HepG2 (cell line): ENCODE measurements around the gene PCIF1. TPM values are rescaled to one million over a fixed set of nuclear protein-coding genes. Genes with fewer than 3 reads are reported as not detected.

Source experiments
- ATAC-seq: fragments of 200-7000 bp; cut with Tn5 transposase; 3 replicates; pipeline ENCODE4 v1.9.1; 2020; ENCODE audit warnings: mild to moderate bottlenecking, moderate library complexity
- BruUV-seq: library from RNA; stranded (reverse); fragments of 400-500 nt; replicated peaks from 2 replicates; lab custom pipeline; 2021; lab: Mats Ljungman, UMichigan
- CTCF ChIA-PET: fragments of 300-600 bp; formaldehyde crosslinking; extraction: SDS; loops from one replicate; lab custom pipeline; 2021; ENCODE audit warnings: low total read pairs, inconsistent platforms, low intra/inter-chr PET ratio; lab: Yijun Ruan, JAX
- POLR2A ChIA-PET: fragments of 350-600 bp; sonication (Branson Sonifier 250); formaldehyde crosslinking; loops from one replicate; lab custom pipeline; 2020; ENCODE audit warnings: antibody characterized with exemption, inconsistent platforms; lab: Yijun Ruan, JAX
- DNase-seq: peaks from one replicate; pipeline ENCODE4 v3.0.0-alpha.2; 2015; ENCODE audit warnings: low spot score
- FAIRE-seq: peaks from 3 replicates; lab custom pipeline; 2011; peaks lifted over from hg19 to GRCh38; lab: Jason Lieb, UNC
- H2AFZ ChIP-seq: one replicate; pipeline ENCODE4 v1.6.1; 2011; ENCODE audit warnings: low read length, inconsistent platforms
- H3K27ac ChIP-seq: fragments of 300-600 bp; 3 replicates; pipeline ENCODE4 v1.8.0; 2011; ENCODE audit warnings: mixed run types, mild to moderate bottlenecking, mixed read lengths, low read length, inconsistent platforms; ENCODE audit not compliant: insufficient read depth; ENCODE audit errors: extremely low read length
- H3K27me3 ChIP-seq, 2 experiments: fragments of 200-600 bp in 1 of 2; 2 replicates in 1 of 2; 3 replicates in 1 of 2; pipeline versions ENCODE4 v1.6.0 to v1.8.0; 2011; ENCODE audit warnings: low read length in 2 of 2, mild to moderate bottlenecking in 2 of 2, moderate library complexity in 2 of 2, inconsistent platforms in 1 of 2; ENCODE audit not compliant: insufficient read depth in 2 of 2, control insufficient read depth in 1 of 2
- H3K36me3 ChIP-seq, 2 experiments: fragments of 200-600 bp in 1 of 2; replicated peaks in 1 of 2; 2 replicates in 1 of 2; 3 replicates in 1 of 2; pipeline versions ENCODE4 v1.5.1 to v1.8.0; 2011; ENCODE audit warnings: low read length in 2 of 2, inconsistent platforms in 1 of 2; ENCODE audit not compliant: insufficient read depth in 2 of 2, control insufficient read depth in 1 of 2
- H3K4me1 ChIP-seq: 2 replicates; pipeline ENCODE4 v1.5.1; 2012; ENCODE audit warnings: low read length, inconsistent platforms; ENCODE audit not compliant: insufficient read depth
- H3K4me2 ChIP-seq: 2 replicates; pipeline ENCODE4 v1.6.0; 2011; ENCODE audit warnings: low read depth, low read length, inconsistent platforms
- H3K4me3 ChIP-seq, 3 experiments: fragments of 200-600 bp in 1 of 3; sonication (generic), shearing (Covaris generic) in 1 of 3; replicated peaks in 1 of 3; 2 replicates each; pipeline ENCODE4 v1.5.1; 2011 to 2016; ENCODE audit warnings: low read length in 3 of 3, inconsistent platforms in 2 of 3, low read depth in 2 of 3, mild to moderate bottlenecking in 2 of 3, control low read depth in 1 of 3, mixed read lengths in 1 of 3; ENCODE audit not compliant: insufficient read depth in 1 of 3
- H3K79me2 ChIP-seq: one replicate; pipeline ENCODE4 v1.6.1; 2011; ENCODE audit warnings: low read length, inconsistent platforms; ENCODE audit not compliant: insufficient read depth
- H3K9ac ChIP-seq: 2 replicates; pipeline ENCODE4 v1.6.0; 2011; ENCODE audit warnings: mild to moderate bottlenecking, low read depth, low read length, inconsistent platforms; ENCODE audit not compliant: insufficient read depth
- H3K9me3 ChIP-seq: 2 replicates; pipeline ENCODE4 v1.5.1; 2012; ENCODE audit warnings: mild to moderate bottlenecking, low read length
- H4K20me1 ChIP-seq: 2 replicates; pipeline ENCODE4 v1.6.0; 2011; ENCODE audit warnings: inconsistent platforms, mild to moderate bottlenecking, low read length, moderate library complexity; ENCODE audit not compliant: insufficient read depth
- CEBPB ChIP-seq: IDR thresholded peaks from 2 replicates; pipeline ENCODE4 v1.6.1; 2011; ENCODE audit warnings: low read depth, low read length, improper control_type of control experiment, borderline replicate concordance
- EP300 ChIP-seq, 3 experiments: sonication (generic) in 1 of 3; formaldehyde crosslinking in 1 of 3; IDR thresholded peaks; 2 replicates each; pipeline versions ENCODE4 v1.5.1 to v1.6.1; 2011 to 2020; ENCODE audit warnings: low read depth in 2 of 3, low read length in 2 of 3, borderline replicate concordance in 1 of 3, improper control_type of control experiment in 1 of 3, mild to moderate bottlenecking in 1 of 3, missing genetic modification reagents in 1 of 3, moderate library complexity in 1 of 3
- GZF1 ChIP-seq: sonication (generic); formaldehyde crosslinking; IDR thresholded peaks from 2 replicates; pipeline ENCODE4 v1.5.1; 2020; ENCODE audit warnings: mild to moderate bottlenecking, missing genetic modification reagents
- KDM2A ChIP-seq: sonication (generic); formaldehyde crosslinking; IDR thresholded peaks from 2 replicates; pipeline ENCODE4 v1.4.0; 2020; ENCODE audit warnings: low read depth, missing genetic modification reagents, borderline replicate concordance
- NBN ChIP-seq: fragments of 450-650 bp; conservative IDR thresholded peaks from 2 replicates; pipeline ENCODE4 v1.6.1; 2017
- NFKB2 ChIP-seq: sonication (generic); formaldehyde crosslinking; IDR thresholded peaks from 2 replicates; pipeline ENCODE4 v1.4.0; 2020; ENCODE audit warnings: missing genetic modification reagents, borderline replicate concordance
- ZFX ChIP-seq: sonication (generic); formaldehyde crosslinking; IDR thresholded peaks from 2 replicates; pipeline ENCODE4 v1.4.0; 2020; ENCODE audit warnings: mild to moderate bottlenecking, low read depth, missing genetic modification reagents, moderate library complexity
- ZNF17 ChIP-seq: sonication (generic); formaldehyde crosslinking; IDR thresholded peaks from 2 replicates; pipeline ENCODE4 v1.5.0; 2020; ENCODE audit warnings: mild to moderate bottlenecking, missing genetic modification reagents
- ZNF816 ChIP-seq: sonication (generic); formaldehyde crosslinking; IDR thresholded peaks from 2 replicates; pipeline ENCODE4 v1.8.0; 2022; ENCODE audit warnings: missing genetic modification reagents, mild to moderate bottlenecking, borderline replicate concordance
- ZZZ3 ChIP-seq: sonication (generic); formaldehyde crosslinking; IDR thresholded peaks from 2 replicates; pipeline ENCODE4 v1.4.0; 2020; ENCODE audit warnings: missing genetic modification reagents, mild to moderate bottlenecking, borderline replicate concordance
- WGBS: methylation state at CpG from one replicate; pipeline ENCODE4 v1.1.6; 2017; ENCODE audit warnings: low lambda C conversion rate; 5-methylcytosine and 5-hydroxymethylcytosine counted together
- in situ Hi-C: cut with HindIII; loops from 2 replicates; pipeline ENCODE4 v1.10.0; 2017; ENCODE audit warnings: low pct_unique_long_range_greater_than_20kb; ENCODE audit not compliant: extremely low pct_ligation_motif_present
- intact Hi-C: fragments of 100-400 bp; cut with micrococcal nuclease; formaldehyde crosslinking; loops from one replicate; pipeline ENCODE4 v1.10.0; 2022; ENCODE audit not compliant: unreplicated experiment
- polyA plus RNA-seq, 8 experiments: library from polyadenylated mRNA; depleted of rRNA in 3 of 8; stranded (reverse) in 7 of 8; unstranded in 1 of 8; fragments of >200 nt; fragmentation: Illumina TruSeq in 4 of 8; extraction: Trizol in 4 of 8; gene quantifications; 2 replicates each; pipeline versions ENCODE4 v1.2.1 to v1.2.3, GENCODE V29; 2011 to 2016; ENCODE audit warnings: low read depth in 4 of 8, missing spikeins in 1 of 8, mixed read lengths in 1 of 8; ENCODE audit not compliant: insufficient read depth in 1 of 8
- total RNA-seq, 5 experiments: library from RNA; depleted of rRNA; stranded (reverse); fragments of >200 nt; fragmentation: Illumina TruSeq; extraction: Trizol; gene quantifications; 2 replicates each; pipeline ENCODE4 v1.2.3, GENCODE V29; 2016; ENCODE audit warnings: low read depth in 1 of 5
- TF ChIP-seq, protein P1 (sequence below), 2 experiments: sonication (generic) in 1 of 2; formaldehyde crosslinking in 1 of 2; IDR thresholded peaks; 2 replicates each; pipeline versions ENCODE4 v1.4.0 to v1.6.1; 2018 to 2020; ENCODE audit warnings: missing genetic modification reagents in 2 of 2, borderline replicate concordance in 1 of 2, low read depth in 1 of 2, mild to moderate bottlenecking in 1 of 2, missing biosample characterization in 1 of 2
- TF ChIP-seq, protein P2 (sequence below): IDR thresholded peaks from 2 replicates; pipeline ENCODE4 v1.6.1; 2016; ENCODE audit warnings: mild to moderate bottlenecking
- TF ChIP-seq, protein P3 (sequence below): sonication (generic); formaldehyde crosslinking; IDR thresholded peaks from 2 replicates; pipeline ENCODE4 v1.4.0; 2020; ENCODE audit warnings: missing genetic modification reagents, borderline replicate concordance

The PCIF1 gene
- total and polyA plus RNA-seq, 2 of the 13 experiments (the other 11 are each of a cell fraction or from before 2014, with no cell fraction given) = 20.9 to 24.4 TPM

DNA sequence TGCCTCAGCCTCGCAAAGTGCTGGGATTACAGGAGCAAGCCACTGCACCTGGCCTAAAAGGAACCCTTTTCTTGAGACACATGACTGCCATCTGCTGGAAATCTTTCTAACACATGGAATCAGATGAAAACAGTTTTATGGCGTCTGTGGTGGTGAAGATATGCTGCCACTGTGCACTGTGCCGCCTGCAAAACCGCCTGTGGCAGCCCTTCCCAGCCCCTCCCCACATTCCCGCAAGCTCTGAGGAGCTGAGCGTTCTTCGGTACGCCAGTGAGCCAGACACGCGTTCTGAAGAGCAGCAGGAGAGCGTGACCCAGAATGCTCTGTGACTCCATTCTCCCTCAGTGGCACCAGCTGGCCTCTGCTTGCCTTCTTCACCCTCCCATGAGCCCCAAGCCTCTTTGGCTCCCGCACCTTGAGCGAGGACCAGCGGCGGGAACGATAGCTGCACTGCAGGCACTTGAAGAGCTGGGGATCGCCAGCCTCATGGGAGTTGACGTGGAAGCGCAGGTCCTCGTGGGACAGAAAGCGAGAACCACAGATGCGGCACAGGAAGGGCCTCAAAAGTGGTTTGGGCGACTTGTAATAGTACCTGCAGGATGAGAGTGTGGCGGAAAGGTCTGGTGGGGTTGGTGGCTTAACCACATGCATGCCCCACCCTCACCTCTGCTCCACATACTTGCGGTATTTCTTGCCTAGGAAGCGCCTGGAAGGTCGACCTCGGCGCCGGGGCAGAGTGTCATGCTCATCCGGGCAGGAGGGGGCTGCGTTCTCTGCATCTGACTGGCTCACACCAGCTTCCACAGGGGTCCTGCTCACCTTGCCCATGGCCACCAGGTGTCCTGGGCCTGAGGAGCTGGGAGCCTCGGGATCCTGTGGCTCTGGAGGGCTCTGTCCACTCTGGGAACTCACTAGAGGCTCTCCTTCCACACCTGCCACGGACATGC lies 28.8 kb downstream of the PCIF1 start:
- H3K27me3 ChIP-seq = no peaks in the 10 kb centered on the region
- BruUV-seq = no TSS peak
- in situ Hi-C loops (loop anchor here (5.0 kb wide), 1 partner anchor 71 kb away; the partner anchor contains the start of genes CTSA and NEURL2), intact Hi-C loops (loop anchor here (1.0 to 2.0 kb wide), 3 partner anchors 73 to 164 kb away; no protein-coding TSS in a partner anchor)
- H3K9ac ChIP-seq = no peak overlapping the region
- DNase-seq (peak; percentile 82), FAIRE-seq (peak; percentile 93), ATAC-seq (peak; percentile 74)
- ChIA-PET CTCF (interaction anchor here (1.0 to 2.8 kb wide), 6 partner anchors 29 to 164 kb away, joined by 3 to 19 read pairs (median 9); partner anchors contain the start of gene PCIF1), POLR2A (interaction anchor here (1.3 to 2.4 kb wide), 3 partner anchors 29 to 73 kb away, joined by 4 to 6 read pairs (median 4); partner anchors contain the start of gene NEURL2)
- no peak overlapping the region for H3K4me3 ChIP-seq
- WGBS = 92% methylated on average over 34 of the region's 34 CpGs
- H3K4me1 ChIP-seq = no peaks in the 10 kb centered on the region
- no peak overlapping the region for H3K4me2 ChIP-seq
- H4K20me1 ChIP-seq = no peaks in the 10 kb centered on the region
- no peaks in the 10 kb centered on the region for H3K9me3 ChIP-seq
- H3K79me2 ChIP-seq = no peaks in the 10 kb centered on the region
- H3K36me3 ChIP-seq = peaks cover 54 to 80% of the 10 kb centered on the region in 2 experiments
- H2AFZ ChIP-seq = no peak overlapping the region
- H3K27ac ChIP-seq = no peak overlapping the region
- TF ChIP-seq KDM2A (CRISPR knock-in tag) (peak; percentile 24; the same call in 1 of the 2 replicates), CEBPB (no peak), GZF1 (CRISPR knock-in tag) (no peak), ZZZ3 (peak; percentile 70; the same call in 1 of the 2 replicates), ZNF17 (CRISPR knock-in tag) (no peak), ZNF816 (no peak), EP300 (IDR thresholded peaks at IDR 0.05; ENCODE audit: low read depth in 2 of 2, low read length in 2 of 2) (no peak), EP300 (CRISPR knock-in tag; IDR thresholded peaks at IDR 0.05; ENCODE audit: borderline replicate concordance) (no peak), NBN (no peak), NFKB2 (CRISPR knock-in tag) (peak; percentile 16; the same call in 1 of the 2 replicates), ZFX (peak; percentile 54)
- TF ChIP-seq, protein P1, sequence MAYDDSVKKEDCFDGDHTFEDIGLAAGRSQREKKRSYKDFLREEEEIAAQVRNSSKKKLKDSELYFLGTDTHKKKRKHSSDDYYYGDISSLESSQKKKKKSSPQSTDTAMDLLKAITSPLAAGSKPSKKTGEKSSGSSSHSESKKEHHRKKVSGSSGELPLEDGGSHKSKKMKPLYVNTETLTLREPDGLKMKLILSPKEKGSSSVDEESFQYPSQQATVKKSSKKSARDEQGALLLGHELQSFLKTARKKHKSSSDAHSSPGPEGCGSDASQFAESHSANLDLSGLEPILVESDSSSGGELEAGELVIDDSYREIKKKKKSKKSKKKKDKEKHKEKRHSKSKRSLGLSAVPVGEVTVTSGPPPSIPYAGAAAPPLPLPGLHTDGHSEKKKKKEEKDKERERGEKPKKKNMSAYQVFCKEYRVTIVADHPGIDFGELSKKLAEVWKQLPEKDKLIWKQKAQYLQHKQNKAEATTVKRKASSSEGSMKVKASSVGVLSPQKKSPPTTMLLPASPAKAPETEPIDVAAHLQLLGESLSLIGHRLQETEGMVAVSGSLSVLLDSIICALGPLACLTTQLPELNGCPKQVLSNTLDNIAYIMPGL (CRISPR knock-in tag; IDR thresholded peaks at IDR 0.05; ENCODE audit: borderline replicate concordance in 1 of 2, low read depth in 1 of 2) = peak; percentile 35 to 62; a peak in 2 of 4 replicates
- TF ChIP-seq, protein P2, sequence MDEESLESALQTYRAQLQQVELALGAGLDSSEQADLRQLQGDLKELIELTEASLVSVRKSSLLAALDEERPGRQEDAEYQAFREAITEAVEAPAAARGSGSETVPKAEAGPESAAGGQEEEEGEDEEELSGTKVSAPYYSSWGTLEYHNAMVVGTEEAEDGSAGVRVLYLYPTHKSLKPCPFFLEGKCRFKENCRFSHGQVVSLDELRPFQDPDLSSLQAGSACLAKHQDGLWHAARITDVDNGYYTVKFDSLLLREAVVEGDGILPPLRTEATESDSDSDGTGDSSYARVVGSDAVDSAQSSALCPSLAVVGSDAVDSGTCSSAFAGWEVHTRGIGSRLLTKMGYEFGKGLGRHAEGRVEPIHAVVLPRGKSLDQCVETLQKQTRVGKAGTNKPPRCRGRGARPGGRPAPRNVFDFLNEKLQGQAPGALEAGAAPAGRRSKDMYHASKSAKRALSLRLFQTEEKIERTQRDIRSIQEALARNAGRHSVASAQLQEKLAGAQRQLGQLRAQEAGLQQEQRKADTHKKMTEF = peak; percentile 34; the same call in 1 of the 2 replicates
- TF ChIP-seq, protein P3, sequence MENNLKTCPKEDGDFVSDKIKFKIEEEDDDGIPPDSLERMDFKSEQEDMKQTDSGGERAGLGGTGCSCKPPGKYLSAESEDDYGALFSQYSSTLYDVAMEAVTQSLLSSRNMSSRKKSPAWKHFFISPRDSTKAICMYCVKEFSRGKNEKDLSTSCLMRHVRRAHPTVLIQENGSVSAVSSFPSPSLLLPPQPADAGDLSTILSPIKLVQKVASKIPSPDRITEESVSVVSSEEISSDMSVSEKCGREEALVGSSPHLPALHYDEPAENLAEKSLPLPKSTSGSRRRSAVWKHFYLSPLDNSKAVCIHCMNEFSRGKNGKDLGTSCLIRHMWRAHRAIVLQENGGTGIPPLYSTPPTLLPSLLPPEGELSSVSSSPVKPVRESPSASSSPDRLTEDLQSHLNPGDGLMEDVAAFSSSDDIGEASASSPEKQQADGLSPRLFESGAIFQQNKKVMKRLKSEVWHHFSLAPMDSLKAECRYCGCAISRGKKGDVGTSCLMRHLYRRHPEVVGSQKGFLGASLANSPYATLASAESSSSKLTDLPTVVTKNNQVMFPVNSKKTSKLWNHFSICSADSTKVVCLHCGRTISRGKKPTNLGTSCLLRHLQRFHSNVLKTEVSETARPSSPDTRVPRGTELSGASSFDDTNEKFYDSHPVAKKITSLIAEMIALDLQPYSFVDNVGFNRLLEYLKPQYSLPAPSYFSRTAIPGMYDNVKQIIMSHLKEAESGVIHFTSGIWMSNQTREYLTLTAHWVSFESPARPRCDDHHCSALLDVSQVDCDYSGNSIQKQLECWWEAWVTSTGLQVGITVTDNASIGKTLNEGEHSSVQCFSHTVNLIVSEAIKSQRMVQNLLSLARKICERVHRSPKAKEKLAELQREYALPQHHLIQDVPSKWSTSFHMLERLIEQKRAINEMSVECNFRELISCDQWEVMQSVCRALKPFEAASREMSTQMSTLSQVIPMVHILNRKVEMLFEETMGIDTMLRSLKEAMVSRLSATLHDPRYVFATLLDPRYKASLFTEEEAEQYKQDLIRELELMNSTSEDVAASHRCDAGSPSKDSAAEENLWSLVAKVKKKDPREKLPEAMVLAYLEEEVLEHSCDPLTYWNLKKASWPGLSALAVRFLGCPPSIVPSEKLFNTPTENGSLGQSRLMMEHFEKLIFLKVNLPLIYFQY = no peak; the same call in 1 of the 2 replicates
